Measurements from ENCODE around the gene RPP30. TPM values are rescaled to one million over a fixed set of nuclear protein-coding genes. Genes with fewer than 3 reads are reported as not detected.
"Not testable (repeated sequence)": the region's sequence is repeated elsewhere in the genome, so short reads cannot be mapped to it uniquely, and the experiment has no call there.

Gene RPP30
- total RNA-seq, 2 experiments from 2014 or later: 55.8 to 56.8 TPM

GRCh38 chr10:90935581-90936275 is 64.0 kb downstream of the RPP30 start:
- DNase-seq (no peak), ATAC-seq (no peak)
- TF ChIP-seq CTCF (IDR thresholded peaks at IDR 0.05): no peak
- intact Hi-C loops (cut with micrococcal nuclease): no loop called here
- ChIA-PET POLR2A (no interaction called here), CTCF (no interaction called here)
- H3K27ac Mint-ChIP-seq: no peak overlapping the region
- H3K9me3 Mint-ChIP-seq: no peaks in the 10 kb centered on the region
- H3K4me1 Mint-ChIP-seq (ENCODE audit: low read depth): no peaks in the 10 kb centered on the region
- H3K4me3 Mint-ChIP-seq: no peak overlapping the region
- H3K36me3 Mint-ChIP-seq (ENCODE audit: low read depth): no peaks in the 10 kb centered on the region
- no peaks in the 10 kb centered on the region for H3K27me3 Mint-ChIP-seq

GRCh38 chr10:90936276-90936659 is 64.5 kb downstream of the RPP30 start:
- ChIA-PET CTCF (no interaction called here), POLR2A (no interaction called here)
- ATAC-seq (no peak), DNase-seq (no peak)
- Mint-ChIP-seq H3K27ac (no peak overlapping the region), H3K4me1 (ENCODE audit: low read depth) (no peaks in the 10 kb centered on the region), H3K36me3 (ENCODE audit: low read depth) (no peaks in the 10 kb centered on the region), H3K27me3 (no peaks in the 10 kb centered on the region), H3K4me3 (no peak overlapping the region), H3K9me3 (no peaks in the 10 kb centered on the region)
- TF ChIP-seq CTCF (IDR thresholded peaks at IDR 0.05): no peak
- intact Hi-C loops (cut with micrococcal nuclease): no loop called here

GRCh38 chr10:90937645-90938258 is 66.0 kb downstream of the RPP30 start:
- intact Hi-C loops (cut with micrococcal nuclease): no loop called here
- Mint-ChIP-seq H3K4me3 (no peak overlapping the region), H3K9me3 (no peaks in the 10 kb centered on the region), H3K27me3 (no peaks in the 10 kb centered on the region), H3K4me1 (ENCODE audit: low read depth) (no peaks in the 10 kb centered on the region), H3K27ac (no peak overlapping the region), H3K36me3 (ENCODE audit: low read depth) (no peaks in the 10 kb centered on the region)
- ChIA-PET POLR2A (no interaction called here), CTCF (no interaction called here)
- no peak for TF ChIP-seq CTCF (IDR thresholded peaks at IDR 0.05)
- DNase-seq (no peak), ATAC-seq (no peak)

- TF ChIP-seq CTCF (IDR thresholded peaks at IDR 0.05): no peak
- ChIA-PET CTCF (no interaction called here), POLR2A (interaction anchor here (1.2 kb wide), 1 partner anchor 10 kb away, joined by 3 read pairs; no protein-coding TSS in a partner anchor)
- H3K4me3 Mint-ChIP-seq: no peak overlapping the region
- no peaks in the 10 kb centered on the region for H3K36me3 Mint-ChIP-seq (ENCODE audit: low read depth)
- intact Hi-C loops (cut with micrococcal nuclease): no loop called here
- no peaks in the 10 kb centered on the region for H3K9me3 Mint-ChIP-seq
- H3K27ac Mint-ChIP-seq: no peak overlapping the region
- DNase-seq: no peak
- no peaks in the 10 kb centered on the region for H3K27me3 Mint-ChIP-seq
- no peaks in the 10 kb centered on the region for H3K4me1 Mint-ChIP-seq (ENCODE audit: low read depth)
- ATAC-seq: no peak
These were observed 67.3 kb downstream of the RPP30 start for GRCh38 chr10:90939116-90939515.

- H3K4me1 Mint-ChIP-seq (ENCODE audit: low read depth): no peaks in the 10 kb centered on the region
- intact Hi-C loops (cut with micrococcal nuclease): no loop called here
- DNase-seq: no peak
- TF ChIP-seq CTCF (IDR thresholded peaks at IDR 0.05): no peak
- no peaks in the 10 kb centered on the region for H3K27me3 Mint-ChIP-seq
- CTCF ChIA-PET: no interaction called here
- H3K9me3 Mint-ChIP-seq: no peaks in the 10 kb centered on the region
- no peak for ATAC-seq
- H3K27ac Mint-ChIP-seq: no peak overlapping the region
- H3K36me3 Mint-ChIP-seq (ENCODE audit: low read depth): no peaks in the 10 kb centered on the region
- H3K4me3 Mint-ChIP-seq: no peak overlapping the region
- POLR2A ChIA-PET: interaction anchor here (1.2 kb wide), 1 partner anchor 9 kb away, joined by 3 read pairs; no protein-coding TSS in a partner anchor
These were observed 67.9 kb downstream of the RPP30 start for GRCh38 chr10:90939648-90940047.

GRCh38 chr10:90942980-90943379 is 71.2 kb downstream of the RPP30 start:
- H3K9me3 Mint-ChIP-seq; H3K4me3 Mint-ChIP-seq; ATAC-seq; H3K27ac Mint-ChIP-seq; intact Hi-C loops (cut with micrococcal nuclease); H3K27me3 Mint-ChIP-seq; H3K36me3 Mint-ChIP-seq (ENCODE audit: low read depth); DNase-seq: not testable (repeated sequence)
- POLR2A ChIA-PET: interaction anchor here (0.7 kb wide), 1 partner anchor 277 kb away, joined by 4 read pairs; no protein-coding TSS in a partner anchor
- CTCF ChIA-PET: interaction anchor here (1.5 kb wide), 1 partner anchor 31 kb away, joined by 4 read pairs; no protein-coding TSS in a partner anchor
- H3K4me1 Mint-ChIP-seq (ENCODE audit: low read depth): peaks cover 14% of the 10 kb centered on the region

All from activated CD8-positive, alpha-beta T cell treated with anti-CD3 and anti-CD28 coated beads for 36 hours (primary cell).